Epithelial cell of esophagus (primary cell): Measurements from ENCODE around the gene USP54.

Experiments used
- DNase-seq: peaks from one replicate; pipeline ENCODE4 v3.0.0; 2010; ENCODE audit warnings: low read depth
- H3K4me3 ChIP-seq: 2 replicates; pipeline ENCODE4 v1.5.1; 2011; ENCODE audit warnings: mild to moderate bottlenecking, low read length, control low read depth
- CTCF ChIP-seq: IDR thresholded peaks from 2 replicates; pipeline ENCODE4 v1.5.1; 2011; ENCODE audit warnings: low read depth, mild to moderate bottlenecking, low read length, control low read depth, inconsistent platforms; ENCODE audit not compliant: insufficient read depth; ENCODE audit errors: missing control alignments

Gene USP54

DNA sequence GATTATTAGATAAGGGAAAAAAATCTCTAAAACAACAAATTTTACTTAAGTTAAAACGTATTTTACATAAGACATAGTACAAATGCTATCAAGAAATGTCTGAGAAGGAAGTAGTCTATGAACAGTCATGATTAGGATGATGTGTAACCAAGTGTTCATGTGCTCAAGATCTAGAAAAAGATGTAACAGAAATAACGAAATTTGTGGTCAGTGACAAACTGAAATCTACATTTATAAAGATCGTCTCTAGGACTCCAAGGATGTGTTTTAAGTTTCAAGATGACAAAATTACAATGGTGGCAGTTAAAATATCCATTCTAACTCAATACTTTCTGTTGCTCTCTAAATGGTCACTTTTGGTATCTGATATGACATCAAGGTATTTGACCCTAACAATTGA lies 112.5 kb downstream of the USP54 start:
- TF ChIP-seq CTCF: no peak
- no peak overlapping the region for H3K4me3 ChIP-seq
- DNase-seq: no peak

- no peak for TF ChIP-seq CTCF
- no peak for DNase-seq
- H3K4me3 ChIP-seq: no peak overlapping the region
These were observed 119.9 kb downstream of the USP54 start for GRCh38 chr10:73471226-73471625.

- no peak overlapping the region for H3K4me3 ChIP-seq
- DNase-seq: no peak
- TF ChIP-seq CTCF: no peak
These were observed 121.6 kb downstream of the USP54 start for GRCh38 chr10:73469579-73469978.

- TF ChIP-seq CTCF: no peak
- H3K4me3 ChIP-seq: no peak overlapping the region
- no peak for DNase-seq
These were observed 123.9 kb downstream of the USP54 start for GRCh38 chr10:73467206-73467605.

DNA sequence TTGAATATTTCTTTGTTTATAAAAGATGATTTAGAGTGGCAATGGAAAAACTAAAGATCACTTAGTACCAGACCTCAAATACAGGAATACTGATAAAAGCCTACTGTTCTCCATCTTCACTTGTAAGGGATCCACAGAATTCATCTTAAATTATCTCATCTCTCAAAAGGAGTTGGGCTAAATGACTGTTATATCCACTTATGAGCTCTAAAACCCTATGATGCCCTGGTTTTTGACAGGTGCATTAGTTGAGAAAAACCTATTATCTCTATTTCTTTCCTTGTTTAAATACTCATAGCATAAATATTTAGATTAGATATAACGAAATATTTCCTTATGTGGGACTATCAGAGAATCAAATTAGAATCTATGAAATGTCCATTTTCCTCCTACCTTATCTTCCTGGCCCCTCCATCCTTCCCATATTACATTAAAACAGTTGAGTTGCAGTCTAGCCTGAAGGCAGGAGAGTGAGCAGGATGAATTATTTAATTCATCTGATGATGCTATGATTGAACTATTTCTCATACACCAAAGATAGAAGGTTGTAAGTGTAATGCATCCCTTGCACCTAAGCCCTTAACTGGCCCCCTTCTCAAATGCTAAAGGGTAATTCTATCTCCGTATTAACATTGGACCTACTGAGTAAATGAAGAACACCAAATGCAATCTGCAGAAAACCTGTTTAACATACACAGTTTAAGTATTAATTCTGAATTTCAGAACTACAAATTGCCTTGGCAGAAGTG lies 125.0 kb downstream of the USP54 start:
- DNase-seq: no peak

DNA sequence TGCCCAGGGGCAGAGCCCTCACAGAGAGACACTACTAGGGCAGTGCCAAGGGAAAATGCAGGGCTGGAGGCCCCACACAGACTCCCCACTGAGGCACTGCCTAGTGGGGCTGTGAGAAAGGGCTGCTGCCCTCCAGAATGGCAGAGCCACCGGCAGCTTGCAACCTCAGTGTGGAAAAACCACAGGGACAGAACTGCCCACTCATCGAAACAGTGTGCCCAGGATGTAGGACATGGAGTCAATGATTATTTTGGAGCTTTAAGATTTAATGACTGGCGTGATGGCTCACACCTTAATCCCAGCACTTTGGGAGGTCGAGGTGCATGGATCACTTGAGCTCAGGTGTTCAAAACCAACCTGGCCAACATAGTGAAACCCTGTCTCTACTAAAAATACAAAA lies 130.2 kb downstream of the USP54 start:
- DNase-seq: no peak
- no peak for TF ChIP-seq CTCF

More for the DNA sequence above, 125.0 kb downstream of the USP54 start:
- no peak for TF ChIP-seq CTCF
- H3K4me3 ChIP-seq: no peak overlapping the region

More for the DNA sequence above, 130.2 kb downstream of the USP54 start:
- H3K4me3 ChIP-seq: no peak overlapping the region
